ENCODE results near the gene TTI1.

- no peak for TF ChIP-seq CTCF (IDR thresholded peaks at IDR 0.05 in 2 of 3, conservative IDR thresholded peaks at IDR 0.05 in 1 of 3; ENCODE audit: borderline replicate concordance in 1 of 3, insufficient read depth in 1 of 3, low read depth in 2 of 3, low read length in 2 of 3)
- no peak for TF ChIP-seq ZNF274 (IDR thresholded peaks at IDR 0.05; ENCODE audit: low read depth, low read length)
- TF ChIP-seq EZH2 (IDR thresholded peaks at IDR 0.05): no peak
- no peak for TF ChIP-seq POLR2AphosphoS5 (IDR thresholded peaks at IDR 0.05; ENCODE audit: low read depth, low read length)
- TF ChIP-seq ZFX (IDR thresholded peaks at IDR 0.05): no peak
- TF ChIP-seq SIN3A (IDR thresholded peaks at IDR 0.05; ENCODE audit: low read depth): no peak
- TF ChIP-seq POLR2A (IDR thresholded peaks at IDR 0.05; ENCODE audit: borderline replicate concordance, extremely low read depth, insufficient read depth, insufficient read length): no peak
- no peak for TF ChIP-seq REST (IDR thresholded peaks at IDR 0.05; ENCODE audit: low read depth)
- TF ChIP-seq EZH2phosphoT487 (IDR thresholded peaks at IDR 0.05; ENCODE audit: borderline replicate concordance): no peak
- TF ChIP-seq JUND (IDR thresholded peaks at IDR 0.05): no peak
- TF ChIP-seq MAX (IDR thresholded peaks at IDR 0.05): no peak
- no peak for TF ChIP-seq CEBPB (IDR thresholded peaks at IDR 0.05; ENCODE audit: low read depth)
Measured at GRCh38 chr20:37947943-37948342, 85.3 kb downstream of the TTI1 start.
